ENCODE results near the gene KYNU. TPM values are rescaled to one million over a fixed set of nuclear protein-coding genes. Genes with fewer than 3 reads are reported as not detected.
A peak's percentile ranks its signal among the peaks of the same experiment; 100 is the strongest.
"Not testable (repeated sequence)": the region's sequence is repeated elsewhere in the genome, so short reads cannot be mapped to it uniquely, and the experiment has no call there.

The KYNU gene
- total RNA-seq, 1 donor from 2014 or later, result 30.3 TPM

GRCh38 chr2:142867136-142867535 is 10.3 kb upstream of the KYNU start:
- no peak overlapping the region for H3K4me3 ChIP-seq (ENCODE audit: low read depth, low read length)
- DNase-seq (ENCODE audit: low read depth) (peak; percentile 96), FAIRE-seq (no peak)
- no peaks in the 10 kb centered on the region for H3K36me3 ChIP-seq (ENCODE audit: control insufficient read depth, insufficient read depth, low read length)
- TF ChIP-seq, protein P1, sequence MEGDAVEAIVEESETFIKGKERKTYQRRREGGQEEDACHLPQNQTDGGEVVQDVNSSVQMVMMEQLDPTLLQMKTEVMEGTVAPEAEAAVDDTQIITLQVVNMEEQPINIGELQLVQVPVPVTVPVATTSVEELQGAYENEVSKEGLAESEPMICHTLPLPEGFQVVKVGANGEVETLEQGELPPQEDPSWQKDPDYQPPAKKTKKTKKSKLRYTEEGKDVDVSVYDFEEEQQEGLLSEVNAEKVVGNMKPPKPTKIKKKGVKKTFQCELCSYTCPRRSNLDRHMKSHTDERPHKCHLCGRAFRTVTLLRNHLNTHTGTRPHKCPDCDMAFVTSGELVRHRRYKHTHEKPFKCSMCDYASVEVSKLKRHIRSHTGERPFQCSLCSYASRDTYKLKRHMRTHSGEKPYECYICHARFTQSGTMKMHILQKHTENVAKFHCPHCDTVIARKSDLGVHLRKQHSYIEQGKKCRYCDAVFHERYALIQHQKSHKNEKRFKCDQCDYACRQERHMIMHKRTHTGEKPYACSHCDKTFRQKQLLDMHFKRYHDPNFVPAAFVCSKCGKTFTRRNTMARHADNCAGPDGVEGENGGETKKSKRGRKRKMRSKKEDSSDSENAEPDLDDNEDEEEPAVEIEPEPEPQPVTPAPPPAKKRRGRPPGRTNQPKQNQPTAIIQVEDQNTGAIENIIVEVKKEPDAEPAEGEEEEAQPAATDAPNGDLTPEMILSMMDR (IDR thresholded peaks at IDR 0.05; ENCODE audit: insufficient read depth, low read length, severe bottlenecking), result no peak
- no peaks in the 10 kb centered on the region for H3K27me3 ChIP-seq (ENCODE audit: control insufficient read depth, insufficient read depth, low read length)

DNA sequence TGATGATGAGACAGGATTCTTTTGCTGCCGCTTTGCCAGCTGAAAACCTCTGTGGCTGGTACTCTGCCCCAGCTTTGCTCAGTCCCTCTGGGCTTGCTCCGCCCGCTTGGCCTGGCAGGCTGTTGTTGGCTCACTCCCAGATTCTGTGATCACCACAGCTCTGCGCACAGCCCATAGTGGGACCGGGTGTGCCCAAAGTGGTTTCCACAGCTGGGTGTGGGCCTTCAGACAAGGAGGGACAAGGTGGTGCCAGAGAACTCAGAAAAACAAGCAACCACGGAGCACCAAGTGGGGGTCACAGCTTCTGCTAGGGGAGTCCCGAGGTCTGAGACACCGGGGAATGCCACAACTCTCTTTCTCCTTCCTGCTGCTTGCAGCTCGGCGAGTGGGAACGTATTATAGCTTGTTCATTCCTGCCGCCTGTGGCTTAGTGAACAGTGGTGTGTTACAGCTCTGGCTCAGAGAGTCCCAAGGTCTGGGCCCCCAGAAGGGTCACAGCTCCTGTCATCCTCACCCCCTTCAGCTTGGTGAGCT is 9.2 kb upstream of the KYNU start:
- DNase-seq (ENCODE audit: low read depth) (peak; percentile 95), FAIRE-seq (no peak)
- peak overlapping the region; percentile 14 for H3K4me3 ChIP-seq (ENCODE audit: low read depth, low read length)
- H3K36me3 ChIP-seq (ENCODE audit: control insufficient read depth, insufficient read depth, low read length), result no peaks in the 10 kb centered on the region
- no peaks in the 10 kb centered on the region for H3K27me3 ChIP-seq (ENCODE audit: control insufficient read depth, insufficient read depth, low read length)
- TF ChIP-seq, protein P1 (IDR thresholded peaks at IDR 0.05; ENCODE audit: insufficient read depth, low read length, severe bottlenecking), result no peak

GRCh38 chr2:142869065-142869460 is 8.4 kb upstream of the KYNU start:
- not testable (repeated sequence) for FAIRE-seq; H3K27me3 ChIP-seq (ENCODE audit: control insufficient read depth, insufficient read depth, low read length); H3K4me3 ChIP-seq (ENCODE audit: low read depth, low read length); DNase-seq (ENCODE audit: low read depth); H3K36me3 ChIP-seq (ENCODE audit: control insufficient read depth, insufficient read depth, low read length)

DNA sequence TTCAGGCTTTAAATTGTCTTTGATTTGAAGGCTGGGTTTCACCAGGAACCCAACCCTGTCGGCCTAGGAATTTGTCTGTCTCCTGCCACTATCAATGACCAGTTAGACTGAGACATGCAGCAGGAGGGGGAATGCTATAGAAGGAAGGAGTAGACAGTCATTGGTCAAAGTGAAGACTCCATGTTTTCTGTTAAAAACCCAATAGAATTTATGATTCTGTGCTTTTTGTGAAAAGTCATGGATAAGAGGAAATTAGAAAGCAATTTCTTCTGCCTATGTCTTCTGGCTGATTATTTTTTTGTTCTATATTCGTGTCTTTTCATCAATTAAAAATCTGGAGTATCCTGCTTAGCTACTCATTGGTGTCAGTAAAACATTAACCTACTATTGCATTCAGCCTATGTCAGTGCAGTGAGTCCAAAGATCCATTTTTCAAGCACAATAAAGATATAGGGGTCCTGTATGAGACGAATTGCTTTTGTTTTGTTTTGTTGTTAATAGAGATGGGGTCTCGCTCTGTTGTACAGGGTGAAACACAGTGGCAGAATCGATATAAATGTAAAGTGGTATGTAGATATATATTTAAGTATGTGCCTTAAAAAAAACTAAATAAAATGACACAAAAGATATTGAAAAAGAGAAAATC is 7.9 kb upstream of the KYNU start:
- H3K27me3 ChIP-seq (ENCODE audit: control insufficient read depth, insufficient read depth, low read length), result no peaks in the 10 kb centered on the region
- no peak overlapping the region for H3K4me3 ChIP-seq (ENCODE audit: low read depth, low read length)
- no peak for FAIRE-seq
- no peak for DNase-seq (ENCODE audit: low read depth)
- TF ChIP-seq, protein P1 (IDR thresholded peaks at IDR 0.05; ENCODE audit: insufficient read depth, low read length, severe bottlenecking), result no peak
- H3K36me3 ChIP-seq (ENCODE audit: control insufficient read depth, insufficient read depth, low read length), result no peaks in the 10 kb centered on the region

DNA sequence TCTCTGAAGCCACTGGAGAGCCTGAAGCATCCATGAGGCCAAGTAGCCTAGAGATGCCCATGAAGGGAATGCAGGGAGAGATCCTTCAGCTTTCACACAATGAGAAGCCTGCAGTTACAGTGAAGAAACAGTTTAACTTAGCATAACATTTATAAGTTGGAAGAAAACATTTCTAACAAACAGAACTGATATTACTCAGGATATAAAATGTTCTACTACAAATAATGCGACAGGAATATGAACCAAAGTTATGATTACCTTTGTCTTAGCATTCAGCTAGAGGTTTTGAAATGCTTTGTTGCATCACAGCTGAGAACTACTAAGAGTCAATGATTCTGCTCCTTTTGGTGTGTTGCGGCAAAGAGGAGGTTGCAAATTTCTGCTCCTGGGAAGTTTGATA is 6.9 kb upstream of the KYNU start:
- Histone ChIP-seq H3K4me3 (ENCODE audit: low read depth, low read length) (no peak overlapping the region), H3K27me3 (ENCODE audit: control insufficient read depth, insufficient read depth, low read length) (no peaks in the 10 kb centered on the region), H3K36me3 (ENCODE audit: control insufficient read depth, insufficient read depth, low read length) (no peaks in the 10 kb centered on the region)
- DNase-seq (ENCODE audit: low read depth) (peak; percentile 54), FAIRE-seq (no peak)
- TF ChIP-seq, protein P1 (IDR thresholded peaks at IDR 0.05; ENCODE audit: insufficient read depth, low read length, severe bottlenecking), result no peak

DNA sequence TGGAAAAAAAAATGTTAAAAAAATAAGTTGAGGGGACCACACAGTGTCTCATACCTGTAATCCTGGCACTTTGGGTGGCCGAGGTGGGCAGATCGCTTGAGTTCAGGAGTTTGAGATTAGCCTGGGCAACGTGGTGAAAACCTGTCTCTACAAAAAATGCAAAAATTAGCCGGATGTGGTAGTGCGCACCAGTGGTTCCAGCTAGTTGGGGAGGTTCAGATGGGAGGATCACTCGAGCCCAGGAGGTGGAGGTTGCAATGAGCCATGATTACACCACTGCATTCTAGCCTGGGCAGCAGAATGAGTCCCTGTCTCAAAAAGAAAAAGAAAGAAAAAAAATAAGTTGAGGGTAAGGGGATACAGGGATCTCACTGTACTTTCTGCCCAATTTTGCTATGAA is 6.1 kb upstream of the KYNU start:
- H3K27me3 ChIP-seq (ENCODE audit: control insufficient read depth, insufficient read depth, low read length), result no peaks in the 10 kb centered on the region
- TF ChIP-seq, protein P1 (IDR thresholded peaks at IDR 0.05; ENCODE audit: insufficient read depth, low read length, severe bottlenecking), result no peak
- FAIRE-seq, result no peak
- H3K4me3 ChIP-seq (ENCODE audit: low read depth, low read length), result no peak overlapping the region
- no peaks in the 10 kb centered on the region for H3K36me3 ChIP-seq (ENCODE audit: control insufficient read depth, insufficient read depth, low read length)
- DNase-seq (ENCODE audit: low read depth), result no peak
